GM23338 (cell line): ENCODE data around the gene GPR6. TPM values are rescaled to one million over a fixed set of nuclear protein-coding genes. Genes with fewer than 3 reads are reported as not detected.

Experiments
- polyA plus RNA-seq: library from polyadenylated mRNA; unstranded; fragments of >200 nt; fragmentation: Nextera tagmentation; extraction: Ambion mirVana; gene quantifications from 2 replicates; pipeline ENCODE4 v1.2.1, GENCODE V29; 2016
- total RNA-seq: library from RNA; depleted of rRNA; stranded (reverse); fragments of >200 nt; shearing (Covaris generic); gene quantifications from 2 replicates; pipeline ENCODE4 v1.2.3, GENCODE V29; 2014; rRNA removed

The GPR6 gene
- total and polyA plus RNA-seq, 2 experiments from 2014 or later = 0.49 TPM; not detected in 1

Other genes with a start within 250 kb of the GPR6 start
- gene WASF1, start 201.4 kb downstream of the GPR6 start, total RNA-seq = 25.3 and 30.5 TPM in 2 replicates
- gene WASF1, start 201.4 kb downstream of the GPR6 start, polyA plus RNA-seq = 27.4 and 28.1 TPM in 2 replicates
- gene CDC40, start 202.1 kb downstream of the GPR6 start, total RNA-seq = 24.7 and 28.9 TPM in 2 replicates
- gene CDC40, start 202.1 kb downstream of the GPR6 start, polyA plus RNA-seq = 57.3 and 58.4 TPM in 2 replicates